RWPE1 (cell line): ENCODE data around the gene INPP5F.

Source experiments
- CTCF ChIA-PET: fragments of 350-600 bp; sonication (Branson Sonifier 250); formaldehyde crosslinking; extraction: SDS; loops from one replicate; lab custom pipeline; 2021; lab: Yijun Ruan, JAX
- POLR2A ChIA-PET: fragments of 400-600 bp; formaldehyde crosslinking; extraction: SDS; loops from one replicate; lab custom pipeline; 2020; ENCODE audit warnings: antibody characterized with exemption; ENCODE audit not compliant: low non-redundant PET; lab: Yijun Ruan, JAX
- DNase-seq: peaks from one replicate; pipeline ENCODE4 v3.0.0; 2012; ENCODE audit warnings: low spot score
- H3K27ac ChIP-seq: fragments of 450-650 bp; 2 replicates; pipeline ENCODE4 v1.5.1; 2017
- TF ChIP-seq, protein P1 (sequence below): fragments of 450-650 bp; conservative IDR thresholded peaks from 2 replicates; pipeline ENCODE4 v1.5.1; 2017; ENCODE audit warnings: low read depth, mild to moderate bottlenecking

The INPP5F gene

DNA sequence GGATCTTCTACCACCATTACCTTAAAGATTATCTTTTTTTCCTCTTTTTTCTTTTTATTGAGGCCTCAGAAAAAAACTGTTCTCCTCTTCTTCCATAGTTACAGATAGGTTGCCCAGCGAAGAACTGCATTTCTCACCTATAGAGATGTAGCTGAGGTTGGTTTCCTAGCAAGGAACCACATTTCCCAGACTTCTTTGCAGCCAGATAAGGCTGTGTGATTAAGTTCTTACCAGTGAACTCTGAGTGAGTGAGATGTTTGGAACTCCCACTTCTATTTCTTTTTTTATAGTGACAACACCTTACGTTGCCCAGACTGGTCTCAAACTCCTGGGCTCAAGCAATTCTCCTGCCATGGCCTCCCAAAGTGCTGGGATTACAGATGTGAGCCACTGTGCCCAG lies 152.7 kb downstream of the INPP5F start:
- ChIA-PET CTCF (no interaction called here), POLR2A (no interaction called here)
- no peak overlapping the region for H3K27ac ChIP-seq
- TF ChIP-seq, protein P1, sequence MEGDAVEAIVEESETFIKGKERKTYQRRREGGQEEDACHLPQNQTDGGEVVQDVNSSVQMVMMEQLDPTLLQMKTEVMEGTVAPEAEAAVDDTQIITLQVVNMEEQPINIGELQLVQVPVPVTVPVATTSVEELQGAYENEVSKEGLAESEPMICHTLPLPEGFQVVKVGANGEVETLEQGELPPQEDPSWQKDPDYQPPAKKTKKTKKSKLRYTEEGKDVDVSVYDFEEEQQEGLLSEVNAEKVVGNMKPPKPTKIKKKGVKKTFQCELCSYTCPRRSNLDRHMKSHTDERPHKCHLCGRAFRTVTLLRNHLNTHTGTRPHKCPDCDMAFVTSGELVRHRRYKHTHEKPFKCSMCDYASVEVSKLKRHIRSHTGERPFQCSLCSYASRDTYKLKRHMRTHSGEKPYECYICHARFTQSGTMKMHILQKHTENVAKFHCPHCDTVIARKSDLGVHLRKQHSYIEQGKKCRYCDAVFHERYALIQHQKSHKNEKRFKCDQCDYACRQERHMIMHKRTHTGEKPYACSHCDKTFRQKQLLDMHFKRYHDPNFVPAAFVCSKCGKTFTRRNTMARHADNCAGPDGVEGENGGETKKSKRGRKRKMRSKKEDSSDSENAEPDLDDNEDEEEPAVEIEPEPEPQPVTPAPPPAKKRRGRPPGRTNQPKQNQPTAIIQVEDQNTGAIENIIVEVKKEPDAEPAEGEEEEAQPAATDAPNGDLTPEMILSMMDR: no peak
- no peak for DNase-seq
